Testis (tissue), 3 donors: ENCODE results near the gene MMP1. TPM values are rescaled to one million over a fixed set of nuclear protein-coding genes. Genes with fewer than 3 reads are reported as not detected.

Experiments used
- DNase-seq: peaks from one replicate; pipeline ENCODE4 v3.0.0-alpha.2; 2019
- H3K27ac ChIP-seq, 2 donors: fragments of 200-600 bp; sonication (generic); one replicate each; pipeline ENCODE4 v1.5.1; 2019
- H3K27me3 ChIP-seq: fragments of 200-600 bp; sonication (generic); one replicate; pipeline ENCODE4 v1.5.1; 2019
- H3K36me3 ChIP-seq: fragments of 200-600 bp; sonication (generic); one replicate; pipeline ENCODE4 v1.5.1; 2017; ENCODE audit warnings: low read depth; ENCODE audit errors: missing control alignments
- H3K4me1 ChIP-seq: fragments of 200-600 bp; sonication (generic); one replicate; pipeline ENCODE4 v1.5.1; 2019
- H3K4me3 ChIP-seq, 2 donors: fragments of 200-600 bp; sonication (generic); one replicate each; pipeline ENCODE4 v1.5.1; 2017 to 2019
- H3K9me3 ChIP-seq: fragments of 200-600 bp; sonication (generic); one replicate; pipeline ENCODE4 v1.5.1; 2017
- CTCF ChIP-seq, 3 experiments: fragments of 450-650 bp in 2 of 3; fragments of 200-600 bp in 1 of 3; sonication (generic) in 1 of 3; IDR thresholded peaks; one replicate each; pipeline ENCODE4 v1.5.1; 2016 to 2019; ENCODE audit warnings: antibody characterized with exemption in 3 of 3, mild to moderate bottlenecking in 2 of 3, moderate library complexity in 1 of 3
- POLR2A ChIP-seq: fragments of 450-650 bp; IDR thresholded peaks from one replicate; pipeline ENCODE4 v1.6.1; 2017; ENCODE audit warnings: antibody characterized with exemption, mild to moderate bottlenecking, moderate library complexity
- WGBS, 2 donors: methylation state at CpG; one replicate each; pipeline ENCODE4 v1.1.5; 2018; 5-methylcytosine and 5-hydroxymethylcytosine counted together
- intact Hi-C: fragments of 100-400 bp; cut with DNase I; formaldehyde crosslinking; loops from one replicate; pipeline ENCODE4 v1.15.1; 2023; ENCODE audit warnings: low total_unique reads
- polyA plus RNA-seq: library from polyadenylated mRNA; stranded (reverse); fragments of 350-450 nt; fragmentation: Illumina TruSeq; extraction: RNeasy Lipid Tissue Mini Kit (QIAGEN cat#74804); gene quantifications from one replicate; pipeline ENCODE4 v1.2.3, GENCODE V29; 2014; ENCODE audit warnings: low read depth, low replicate concordance; ENCODE audit not compliant: insufficient read depth
- total RNA-seq, 2 donors: library from RNA; depleted of rRNA; stranded (reverse); fragments of >200 nt; gene quantifications; one replicate each; pipeline ENCODE4 v1.2.3, GENCODE V29; 2016

The MMP1 gene
- total and polyA plus RNA-seq, 3 donors from 2014 or later: 0.21 to 0.31 TPM; not detected in 1

- 100% methylated on average over 1 of the region's 1 CpG for WGBS, 2 donors
- intact Hi-C loops: no loop called here
These were observed 26.6 kb upstream of the MMP1 start for GRCh38 chr11:102824556-102824955.

DNA sequence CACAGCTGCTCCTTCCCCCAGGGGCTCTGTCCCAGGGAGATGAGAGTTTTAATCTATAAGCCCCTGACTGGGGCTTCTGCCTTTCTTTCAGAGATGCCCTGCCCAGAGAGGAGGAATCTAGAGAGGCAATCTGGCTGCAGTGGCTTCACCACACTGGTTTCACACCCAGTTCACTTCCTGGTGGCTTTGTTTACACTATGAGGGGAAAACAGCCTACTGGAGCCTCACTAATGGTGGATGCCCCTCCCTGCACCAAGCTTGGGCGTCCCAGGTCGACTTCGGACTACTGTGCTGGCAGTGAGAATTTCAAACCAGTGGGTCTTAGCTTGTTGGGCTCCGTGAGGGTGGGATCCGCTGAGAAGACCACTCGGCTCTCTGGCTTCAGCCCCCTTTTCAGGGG lies 21.5 kb upstream of the MMP1 start:
- Histone ChIP-seq H3K4me3 (no peak overlapping the region), H3K4me1 (no peaks in the 10 kb centered on the region), H3K27ac (no peak overlapping the region), H3K36me3 (no peaks in the 10 kb centered on the region), H3K27me3 (no peaks in the 10 kb centered on the region), H3K9me3 (no peaks in the 10 kb centered on the region)
- no peak for DNase-seq
- intact Hi-C loops: no loop called here
- WGBS, 2 donors: 74 to 100% methylated on average over 3 to 6 of the region's 6 CpGs
- no peak for TF ChIP-seq POLR2A
- no peak for TF ChIP-seq CTCF (IDR thresholded peaks at IDR 0.05)

More at GRCh38 chr11:102824556-102824955, 26.6 kb upstream of the MMP1 start:
- Histone ChIP-seq H3K27ac (no peak overlapping the region), H3K4me3 (no peak overlapping the region), H3K27me3 (no peaks in the 10 kb centered on the region), H3K36me3 (no peaks in the 10 kb centered on the region), H3K4me1 (no peaks in the 10 kb centered on the region), H3K9me3 (no peaks in the 10 kb centered on the region)
- TF ChIP-seq POLR2A: no peak
- TF ChIP-seq CTCF (IDR thresholded peaks at IDR 0.05): no peak
- DNase-seq: no peak

DNA sequence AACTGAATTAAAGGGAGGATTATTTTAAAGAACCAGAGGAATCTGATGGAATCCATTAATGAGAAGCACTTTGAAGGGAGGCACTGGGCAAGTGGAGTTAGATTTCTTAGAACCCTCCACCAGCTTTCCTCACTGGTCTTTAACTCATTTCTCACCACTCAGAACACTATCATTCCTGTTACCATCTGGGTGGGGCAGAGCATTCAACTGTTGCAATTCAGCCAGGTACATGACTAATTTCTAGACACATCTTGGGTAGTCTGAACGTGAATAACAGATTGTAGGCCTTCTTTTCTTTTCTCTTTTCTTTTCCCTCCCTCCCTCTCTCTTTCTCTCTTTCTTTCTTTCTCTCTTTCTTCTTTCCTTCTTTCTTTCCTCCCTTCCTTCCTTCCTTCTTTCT lies 15.5 kb upstream of the MMP1 start:
- DNase-seq: no peak
- Histone ChIP-seq H3K4me1 (no peaks in the 10 kb centered on the region), H3K27me3 (no peaks in the 10 kb centered on the region), H3K27ac (no peak overlapping the region), H3K9me3 (no peaks in the 10 kb centered on the region), H3K4me3 (no peak overlapping the region), H3K36me3 (no peaks in the 10 kb centered on the region)
- TF ChIP-seq CTCF (IDR thresholded peaks at IDR 0.05) (no peak), POLR2A (no peak)
- 85 to 86% methylated on average over 1 of the region's 1 CpG for WGBS, 2 donors
- intact Hi-C loops: no loop called here

DNA sequence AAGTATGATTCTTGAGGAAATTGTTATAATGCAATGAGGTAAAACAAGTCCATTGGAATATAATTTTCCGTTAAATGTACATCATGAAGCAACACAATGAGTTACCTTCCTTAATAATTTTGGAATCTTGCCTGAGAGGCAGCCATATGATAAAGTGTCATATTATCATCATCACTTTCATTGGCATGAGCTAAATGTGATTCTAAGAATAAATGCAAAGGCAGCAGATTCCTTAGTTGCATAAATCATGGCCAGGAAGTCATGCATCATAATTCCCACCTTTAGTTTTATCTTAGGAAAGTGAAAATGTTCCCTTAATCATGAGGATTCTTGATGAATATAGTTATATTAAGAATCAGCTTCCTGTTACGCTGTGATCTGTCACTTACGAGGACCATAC lies 14.2 kb upstream of the MMP1 start:
- no peaks in the 10 kb centered on the region for H3K9me3 ChIP-seq
- TF ChIP-seq CTCF (IDR thresholded peaks at IDR 0.05) (no peak), POLR2A (no peak)
- H3K27me3 ChIP-seq: no peaks in the 10 kb centered on the region
- H3K36me3 ChIP-seq: no peaks in the 10 kb centered on the region
- H3K4me3 ChIP-seq: no peak overlapping the region
- WGBS, 2 donors: 82 to 84% methylated on average over 3 of the region's 3 CpGs
- no peaks in the 10 kb centered on the region for H3K4me1 ChIP-seq
- intact Hi-C loops: no loop called here
- no peak for DNase-seq
- H3K27ac ChIP-seq: no peak overlapping the region

- Histone ChIP-seq H3K4me3 (no peak overlapping the region), H3K27ac (no peak overlapping the region), H3K4me1 (no peaks in the 10 kb centered on the region), H3K27me3 (no peaks in the 10 kb centered on the region), H3K36me3 (no peaks in the 10 kb centered on the region), H3K9me3 (no peaks in the 10 kb centered on the region)
- TF ChIP-seq POLR2A: no peak
- TF ChIP-seq CTCF (IDR thresholded peaks at IDR 0.05): peak in 1 of 3 experiments; percentile 18
- no peak for DNase-seq
- intact Hi-C loops: no loop called here
- 26 to 37% methylated on average over 3 of the region's 3 CpGs for WGBS, 2 donors
These were observed 13.1 kb upstream of the MMP1 start for GRCh38 chr11:102810950-102811660.
